Right forelimb (tissue), 1 donor: ENCODE measurements around the gene KCNA10.
A peak's percentile ranks its signal among the peaks of the same experiment; 100 is the strongest.

Experiments used
- DNase-seq: peaks from one replicate; pipeline ENCODE4 v3.0.0-alpha.2; 2018

The KCNA10 gene

GRCh38 chr1:110519125-110519810 is at the start of gene KCNA10:
KCNA10 (minus strand) TSS chr1:110519175; CDS start chr1:110518787, 388 bp downstream.
- no peak for DNase-seq

- DNase-seq = no peak
Measured at GRCh38 chr1:110566836-110567235, 47.9 kb upstream of the KCNA10 start.

- DNase-seq = no peak
Measured at GRCh38 chr1:110565565-110565964, 46.6 kb upstream of the KCNA10 start.

- no peak for DNase-seq
Measured at GRCh38 chr1:110563089-110563488, 44.1 kb upstream of the KCNA10 start.

GRCh38 chr1:110561596-110561995 is 42.6 kb upstream of the KCNA10 start:
- DNase-seq = no peak

- no peak for DNase-seq
Measured at GRCh38 chr1:110559157-110559556, 40.2 kb upstream of the KCNA10 start.

- no peak for DNase-seq
Measured at GRCh38 chr1:110557481-110557880, 38.5 kb upstream of the KCNA10 start.

GRCh38 chr1:110556471-110556807 is 37.5 kb upstream of the KCNA10 start:
- DNase-seq = no peak

- DNase-seq = peak; percentile 62
Measured at GRCh38 chr1:110555807-110556470, 37.0 kb upstream of the KCNA10 start.

- peak; percentile 69 for DNase-seq
Measured at GRCh38 chr1:110554871-110555801, 36.2 kb upstream of the KCNA10 start.

- no peak for DNase-seq
Measured at GRCh38 chr1:110551278-110551809, 32.4 kb upstream of the KCNA10 start.

- no peak for DNase-seq
Measured at GRCh38 chr1:110549831-110550230, 30.9 kb upstream of the KCNA10 start.

GRCh38 chr1:110548381-110548780 is 29.4 kb upstream of the KCNA10 start:
- DNase-seq = no peak

GRCh38 chr1:110547017-110547416 is 28.0 kb upstream of the KCNA10 start:
- DNase-seq = no peak

- no peak for DNase-seq
Measured at GRCh38 chr1:110545492-110545891, 26.5 kb upstream of the KCNA10 start.

GRCh38 chr1:110544753-110545152 is 25.8 kb upstream of the KCNA10 start:
- no peak for DNase-seq

GRCh38 chr1:110542725-110543124 is 23.8 kb upstream of the KCNA10 start:
- no peak for DNase-seq

- DNase-seq = no peak
Measured at GRCh38 chr1:110541906-110542395, 23.0 kb upstream of the KCNA10 start.

GRCh38 chr1:110540891-110541685 is 22.1 kb upstream of the KCNA10 start:
- DNase-seq = no peak

- DNase-seq = no peak
Measured at GRCh38 chr1:110538921-110539320, 19.9 kb upstream of the KCNA10 start.

- no peak for DNase-seq
Measured at GRCh38 chr1:110538075-110538474, 19.1 kb upstream of the KCNA10 start.

GRCh38 chr1:110535985-110536384 is 17.0 kb upstream of the KCNA10 start:
- DNase-seq = no peak
